Common myeloid progenitor, CD34-positive (primary cell): ENCODE measurements around the gene BRIP1.

Source experiments
- CTCF ChIA-PET: fragments of 350-600 bp; sonication (Branson Sonifier 250); formaldehyde crosslinking; loops from one replicate; lab custom pipeline; 2021; ENCODE audit warnings: antibody characterized with exemption; lab: Charles Lee
- POLR2A ChIA-PET: fragments of 350-600 bp; sonication (Branson Sonifier 250); formaldehyde crosslinking; loops from one replicate; lab custom pipeline; 2021; ENCODE audit warnings: antibody characterized with exemption; lab: Charles Lee
- DNase-seq, 3 donors: peaks; one replicate each; pipeline versions ENCODE4 v3.0.0 to v3.0.0-alpha.2; 2013
- H3K27ac ChIP-seq, 2 experiments: 1 replicate in 1 of 2; 2 replicates in 1 of 2; pipeline ENCODE4 v1.7.0; 2013; ENCODE audit warnings: inconsistent platforms in 2 of 2, low read length in 2 of 2, mild to moderate bottlenecking in 2 of 2, low read depth in 1 of 2, moderate library complexity in 1 of 2; ENCODE audit not compliant: severe bottlenecking in 2 of 2, insufficient read depth in 1 of 2, poor library complexity in 1 of 2
- H3K27me3 ChIP-seq, 5 experiments: replicated peaks in 2 of 5; 1 replicate in 3 of 5; 2 replicates in 2 of 5; pipeline versions ENCODE4 v1.6.1 to v1.7.0; 2013; ENCODE audit warnings: low read length in 4 of 5, mild to moderate bottlenecking in 2 of 5, moderate library complexity in 2 of 5, inconsistent platforms in 1 of 5; ENCODE audit not compliant: insufficient read depth in 5 of 5, control insufficient read depth in 4 of 5
- H3K36me3 ChIP-seq, 4 experiments: 1 replicate in 2 of 4; 2 replicates in 2 of 4; pipeline versions ENCODE4 v1.6.1 to v1.7.0; 2013; ENCODE audit warnings: low read length in 3 of 4, control low read depth in 1 of 4, mild to moderate bottlenecking in 1 of 4; ENCODE audit not compliant: control insufficient read depth in 4 of 4, insufficient read depth in 4 of 4
- H3K4me1 ChIP-seq, 4 experiments: 1 replicate in 3 of 4; 2 replicates in 1 of 4; pipeline versions ENCODE4 v1.6.1 to v1.7.1; 2013; ENCODE audit warnings: low read length in 3 of 4, mild to moderate bottlenecking in 3 of 4, control low read depth in 1 of 4, inconsistent platforms in 1 of 4, moderate library complexity in 1 of 4; ENCODE audit not compliant: control insufficient read depth in 4 of 4, insufficient read depth in 4 of 4; ENCODE audit errors: control extremely low read depth in 1 of 4
- H3K4me3 ChIP-seq, 7 experiments: 1 replicate in 4 of 7; 2 replicates in 3 of 7; pipeline versions ENCODE4 v1.5.1 to v1.7.0; 2013; ENCODE audit warnings: mild to moderate bottlenecking in 7 of 7, low read length in 6 of 7, moderate library complexity in 6 of 7, inconsistent platforms in 2 of 7, low read depth in 2 of 7, control low read depth in 1 of 7; ENCODE audit not compliant: insufficient read depth in 4 of 7, control insufficient read depth in 1 of 7; ENCODE audit errors: extremely low read depth in 1 of 7
- H3K9me3 ChIP-seq, 5 experiments: 1 replicate in 4 of 5; 2 replicates in 1 of 5; pipeline versions ENCODE4 v1.6.1 to v1.7.1; 2013; ENCODE audit warnings: low read length in 4 of 5, mild to moderate bottlenecking in 2 of 5, inconsistent platforms in 1 of 5, low read depth in 1 of 5, moderate library complexity in 1 of 5; ENCODE audit not compliant: control insufficient read depth in 4 of 5, insufficient read depth in 2 of 5; ENCODE audit errors: control extremely low read depth in 1 of 5
- WGBS: methylation state at CpG from one replicate; pipeline ENCODE4 v1.1.5; 2013; ENCODE audit not compliant: insufficient coverage; 5-methylcytosine and 5-hydroxymethylcytosine counted together

Gene BRIP1

GRCh38 chr17:61641084-61641483, 222.2 kb downstream of the BRIP1 start:
- CTCF ChIA-PET: no interaction called here
- Histone ChIP-seq H3K9me3 (peaks cover 0 to 2% (median 0%) of the 10 kb centered on the region in 5 experiments), H3K27ac (no peak overlapping the region), H3K27me3 (no peaks in the 10 kb centered on the region), H3K4me1 (no peaks in the 10 kb centered on the region), H3K4me3 (no peak overlapping the region), H3K36me3 (no peaks in the 10 kb centered on the region)
- POLR2A ChIA-PET: no interaction called here
- DNase-seq: no peak
- WGBS: 100% methylated on average over 4 of the region's 6 CpGs

DNA sequence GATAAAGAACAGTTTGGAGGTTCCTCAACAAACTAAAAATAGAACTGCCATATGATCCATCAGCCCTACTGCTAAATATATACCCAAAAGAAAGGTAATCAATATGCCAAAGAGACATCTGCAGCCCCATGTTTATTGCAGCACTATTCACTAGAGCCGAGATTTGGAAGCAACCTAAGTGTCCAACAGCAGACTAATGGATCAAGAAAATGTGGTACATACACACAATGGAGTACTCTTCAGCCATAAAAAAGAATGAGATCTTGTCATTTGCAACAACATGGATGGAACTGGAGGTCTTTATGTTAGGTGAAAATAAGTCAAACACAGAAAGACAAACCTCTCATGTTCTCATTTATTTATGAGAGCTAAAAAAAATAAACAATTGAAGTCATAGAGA, 223.5 kb downstream of the BRIP1 start:
- no peak overlapping the region for H3K27ac ChIP-seq
- no peak overlapping the region for H3K4me3 ChIP-seq
- no peaks in the 10 kb centered on the region for H3K27me3 ChIP-seq
- H3K9me3 ChIP-seq: peaks cover 0 to 5% (median 0%) of the 10 kb centered on the region in 5 experiments
- 100% methylated on average over 1 of the region's 1 CpG for WGBS
- no peaks in the 10 kb centered on the region for H3K4me1 ChIP-seq
- ChIA-PET POLR2A (interaction anchor here (0.6 kb wide), 1 partner anchor 46 kb away, joined by 5 read pairs; no protein-coding TSS in a partner anchor), CTCF (no interaction called here)
- H3K36me3 ChIP-seq: no peaks in the 10 kb centered on the region
- DNase-seq: no peak

GRCh38 chr17:61638087-61638486, 225.2 kb downstream of the BRIP1 start:
- H3K27me3 ChIP-seq: no peaks in the 10 kb centered on the region
- peaks cover 0 to 5% (median 0%) of the 10 kb centered on the region in 5 experiments for H3K9me3 ChIP-seq
- no peaks in the 10 kb centered on the region for H3K36me3 ChIP-seq
- CTCF ChIA-PET: no interaction called here
- H3K4me3 ChIP-seq: no peak overlapping the region
- POLR2A ChIA-PET: no interaction called here
- no peaks in the 10 kb centered on the region for H3K4me1 ChIP-seq
- no peak for DNase-seq
- H3K27ac ChIP-seq: no peak overlapping the region
- WGBS: no CpG with 5 or more reads among the region's 1 CpG

DNA sequence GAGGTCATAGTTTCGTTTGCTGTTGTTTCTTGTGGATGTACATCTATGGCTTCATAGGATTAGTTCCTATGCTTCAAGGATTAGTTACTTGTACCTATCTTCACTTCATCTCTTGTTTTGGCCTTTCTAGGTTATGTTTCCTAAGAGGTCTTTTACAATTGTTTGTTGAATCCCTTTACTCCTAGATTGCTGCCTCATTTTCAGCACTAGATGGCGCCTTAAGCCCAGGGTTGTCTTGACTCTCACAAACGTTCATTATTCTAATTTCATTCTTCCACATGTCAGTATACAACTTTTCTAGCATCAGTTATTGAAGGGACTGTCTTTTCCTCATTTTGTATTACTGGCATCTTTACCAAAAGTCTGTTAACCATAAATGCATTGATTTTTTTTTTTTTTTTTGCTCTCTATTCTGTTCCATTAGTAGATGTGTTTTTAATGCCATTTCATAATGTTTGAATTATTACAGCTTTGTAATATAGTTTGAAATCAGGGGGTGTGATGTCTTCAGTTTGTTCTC, 227.4 kb downstream of the BRIP1 start:
- ChIA-PET CTCF (interaction anchor here (0.6 to 2.8 kb wide), 13 partner anchors 11 to 208 kb away, joined by 3 to 16 read pairs (median 3); no protein-coding TSS in a partner anchor), POLR2A (no interaction called here)
- 5% methylated on average over 2 of the region's 3 CpGs for WGBS
- H3K4me3 ChIP-seq: no peak overlapping the region
- peaks cover 0 to 5% (median 0%) of the 10 kb centered on the region in 5 experiments for H3K9me3 ChIP-seq
- H3K27me3 ChIP-seq: no peaks in the 10 kb centered on the region
- H3K4me1 ChIP-seq: no peaks in the 10 kb centered on the region
- peak; percentile 52 to 78 (median 67) for DNase-seq
- no peaks in the 10 kb centered on the region for H3K36me3 ChIP-seq
- H3K27ac ChIP-seq: no peak overlapping the region

- Histone ChIP-seq H3K4me3 (no peak overlapping the region), H3K27ac (no peak overlapping the region), H3K9me3 (peaks cover 0 to 5% (median 0%) of the 10 kb centered on the region in 5 experiments), H3K4me1 (no peaks in the 10 kb centered on the region), H3K27me3 (peaks cover 0 to 3% (median 0%) of the 10 kb centered on the region in 5 experiments), H3K36me3 (no peaks in the 10 kb centered on the region)
- 96% methylated on average over 4 of the region's 5 CpGs for WGBS
- no peak for DNase-seq
- CTCF ChIA-PET: interaction anchor here (0.6 to 2.8 kb wide), 14 partner anchors 11 to 486 kb away, joined by 3 to 16 read pairs (median 3); no protein-coding TSS in a partner anchor
- POLR2A ChIA-PET: no interaction called here
These were observed 228.3 kb downstream of the BRIP1 start for GRCh38 chr17:61634942-61635538.

DNA sequence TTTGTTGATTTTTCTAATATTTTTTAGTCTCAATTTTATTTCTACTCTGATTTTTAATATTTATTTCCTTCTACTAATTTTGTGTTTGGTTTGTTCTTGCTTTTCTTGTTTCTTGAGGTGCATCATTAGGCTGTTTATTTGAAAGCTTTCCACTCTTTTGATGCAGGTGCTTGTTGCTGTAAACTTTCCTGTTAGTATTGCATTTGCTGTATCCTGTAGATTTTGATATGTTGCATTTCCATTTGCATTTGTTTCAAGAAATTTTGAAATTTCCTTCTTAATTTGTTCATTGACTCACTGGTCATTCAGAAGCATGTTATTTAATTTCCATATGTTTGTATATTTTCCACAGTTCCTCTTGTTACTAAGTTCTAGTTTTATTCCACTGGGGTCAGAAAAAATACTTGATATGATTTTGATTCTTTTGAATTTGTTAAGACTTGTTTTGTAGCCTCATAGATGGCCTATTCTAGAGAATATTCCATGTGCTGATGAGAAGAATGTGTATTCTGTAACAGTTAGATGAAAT, 229.3 kb downstream of the BRIP1 start:
- H3K4me1 ChIP-seq: no peaks in the 10 kb centered on the region
- H3K36me3 ChIP-seq: no peaks in the 10 kb centered on the region
- ChIA-PET CTCF (interaction anchor here (2.1 to 2.8 kb wide), 3 partner anchors 202 to 208 kb away, joined by 12 to 16 read pairs (median 15); no protein-coding TSS in a partner anchor), POLR2A (no interaction called here)
- H3K27ac ChIP-seq: no peak overlapping the region
- H3K27me3 ChIP-seq: peaks cover 0 to 3% (median 0%) of the 10 kb centered on the region in 5 experiments
- DNase-seq: no peak
- no peak overlapping the region for H3K4me3 ChIP-seq
- peaks cover 0 to 5% (median 0%) of the 10 kb centered on the region in 5 experiments for H3K9me3 ChIP-seq

DNA sequence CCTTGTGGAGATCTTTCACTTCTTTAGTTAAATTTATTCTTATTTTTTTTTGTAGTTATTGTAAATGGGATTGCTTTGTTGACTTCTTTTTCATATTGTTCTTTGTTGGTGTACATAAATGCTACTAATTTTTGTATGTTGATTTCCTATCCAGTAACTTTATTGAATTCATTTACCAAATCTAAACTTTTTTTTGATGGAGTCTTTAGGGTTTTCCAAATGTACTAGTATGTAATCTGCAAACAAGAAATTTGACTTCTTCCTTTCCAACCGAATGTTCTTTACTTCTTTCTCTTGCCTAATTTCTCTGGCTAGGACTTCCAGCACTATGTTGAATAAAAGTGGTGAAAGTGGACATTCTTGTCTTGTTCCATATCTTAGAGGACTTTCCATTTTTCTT, 230.5 kb downstream of the BRIP1 start:
- DNase-seq: no peak
- ChIA-PET CTCF (no interaction called here), POLR2A (no interaction called here)
- Histone ChIP-seq H3K27ac (no peak overlapping the region), H3K27me3 (peaks cover 0 to 3% (median 0%) of the 10 kb centered on the region in 5 experiments), H3K36me3 (no peaks in the 10 kb centered on the region), H3K4me3 (no peak overlapping the region), H3K4me1 (no peaks in the 10 kb centered on the region), H3K9me3 (peaks cover 0 to 5% (median 0%) of the 10 kb centered on the region in 5 experiments)
- no CpG with 5 or more reads among the region's 1 CpG for WGBS
